Panc1 (cell line): ENCODE data around the gene FRY. TPM values are rescaled to one million over a fixed set of nuclear protein-coding genes. Genes with fewer than 3 reads are reported as not detected.

ENCODE experiments used
- ATAC-seq: fragments of 200-7000 bp; cut with Tn5 transposase; 2 replicates; pipeline ENCODE4 v1.9.1; 2020; ENCODE audit warnings: mild to moderate bottlenecking, moderate library complexity
- BruUV-seq: library from RNA; stranded (reverse); fragments of 400-500 nt; replicated peaks from 2 replicates; lab custom pipeline; 2021; lab: Mats Ljungman, UMichigan
- CTCF ChIA-PET: fragments of 300-600 bp; sonication (Branson Sonifier 250); formaldehyde crosslinking; loops from one replicate; lab custom pipeline; 2022; ENCODE audit warnings: antibody characterized with exemption; lab: Charles Lee
- POLR2A ChIA-PET: fragments of 300-600 bp; sonication (Branson Sonifier 250); formaldehyde crosslinking; loops from one replicate; lab custom pipeline; 2022; ENCODE audit warnings: antibody characterized with exemption; lab: Charles Lee
- DNase-seq: peaks from one replicate; pipeline ENCODE4 v3.0.0-alpha.2; 2010; ENCODE audit warnings: low read depth, low spot score
- H3K27ac ChIP-seq: 2 replicates; pipeline ENCODE4 v1.5.1; 2011; ENCODE audit warnings: mild to moderate bottlenecking, low read length, inconsistent platforms
- H3K27me3 ChIP-seq: fragments of 200-500 bp; sonication (Bioruptor generic); 2 replicates; pipeline ENCODE4 v1.6.0; 2014; ENCODE audit warnings: low read length, inconsistent platforms; ENCODE audit not compliant: control insufficient read depth, insufficient read depth
- H3K36me3 ChIP-seq: fragments of 200-500 bp; sonication (Bioruptor generic); 2 replicates; pipeline ENCODE4 v1.5.1; 2014; ENCODE audit warnings: inconsistent platforms, mild to moderate bottlenecking, low read length, moderate library complexity; ENCODE audit not compliant: control insufficient read depth, insufficient read depth
- H3K4me1 ChIP-seq: 2 replicates; pipeline ENCODE4 v1.5.1; 2011; ENCODE audit warnings: inconsistent platforms, mild to moderate bottlenecking, low read length, moderate library complexity; ENCODE audit not compliant: control insufficient read depth, insufficient read depth
- H3K4me3 ChIP-seq, 2 experiments: 2 replicates each; pipeline ENCODE4 v1.5.1; 2011 to 2012; ENCODE audit warnings: low read depth in 2 of 2, low read length in 2 of 2, mild to moderate bottlenecking in 2 of 2, inconsistent platforms in 1 of 2, moderate library complexity in 1 of 2
- H3K9me3 ChIP-seq: fragments of 200-500 bp; sonication (Bioruptor generic); 2 replicates; pipeline ENCODE4 v1.5.1; 2014; ENCODE audit warnings: low read depth, mild to moderate bottlenecking, inconsistent platforms, low read length, moderate library complexity; ENCODE audit not compliant: control insufficient read depth, insufficient read depth
- CTCF ChIP-seq: fragments of 450-650 bp; IDR thresholded peaks from 2 replicates; pipeline ENCODE4 v1.5.1; 2017; ENCODE audit warnings: mild to moderate bottlenecking
- POLR2AphosphoS5 ChIP-seq: IDR thresholded peaks from 2 replicates; pipeline ENCODE4 v1.6.1; 2012; ENCODE audit warnings: mild to moderate bottlenecking, low read depth, low read length, moderate library complexity
- REST ChIP-seq, 2 experiments: IDR thresholded peaks; 2 replicates each; pipeline ENCODE4 v1.6.1; 2011 to 2012; ENCODE audit warnings: low read depth in 2 of 2, control low read depth in 1 of 2, low read length in 1 of 2, mild to moderate bottlenecking in 1 of 2, moderate library complexity in 1 of 2; ENCODE audit not compliant: insufficient read depth in 1 of 2
- SIN3A ChIP-seq: IDR thresholded peaks from 2 replicates; pipeline ENCODE4 v1.6.1; 2012; ENCODE audit warnings: low read depth, mild to moderate bottlenecking, low read length, moderate library complexity, borderline replicate concordance; ENCODE audit not compliant: insufficient read depth
- TCF7L2 ChIP-seq: IDR thresholded peaks from 2 replicates; pipeline ENCODE4 v1.6.1; 2011; ENCODE audit warnings: mild to moderate bottlenecking, low read depth, low read length, inconsistent platforms
- in situ Hi-C: cut with HindIII; loops from 2 replicates; pipeline ENCODE4 v1.10.0; 2016; ENCODE audit warnings: low sequenced_read_pairs, low pct_unique_long_range_greater_than_20kb
- intact Hi-C: fragments of 100-400 bp; cut with micrococcal nuclease; formaldehyde crosslinking; loops from one replicate; pipeline ENCODE4 v1.10.0; 2022; ENCODE audit not compliant: unreplicated experiment
- total RNA-seq: library from RNA; stranded (reverse); gene quantifications from one replicate; pipeline ENCODE4 v1.2.1, GENCODE V29; 2021; ENCODE audit not compliant: unreplicated experiment

Gene FRY
- total RNA-seq, 1 experiment from 2014 or later = 0.18 TPM

- POLR2A ChIA-PET = no interaction called here
These were observed 234.2 kb downstream of the FRY start for GRCh38 chr13:32265726-32266125.

GRCh38 chr13:32266130-32266529, 234.6 kb downstream of the FRY start:
- ChIA-PET CTCF (no interaction called here), POLR2A (no interaction called here)
- Histone ChIP-seq H3K9me3 (no peaks in the 10 kb centered on the region), H3K4me1 (no peaks in the 10 kb centered on the region), H3K27me3 (no peaks in the 10 kb centered on the region), H3K27ac (no peak overlapping the region), H3K4me3 (no peak overlapping the region), H3K36me3 (no peaks in the 10 kb centered on the region)
- BruUV-seq = no TSS peak
- DNase-seq = no peak
- TF ChIP-seq POLR2AphosphoS5 (no peak), SIN3A (no peak), REST (IDR thresholded peaks at IDR 0.05; ENCODE audit: insufficient read depth in 1 of 2, low read depth in 2 of 2, low read length in 1 of 2) (no peak), CTCF (no peak), TCF7L2 (no peak)
- no peak for ATAC-seq
- in situ Hi-C loops (no loop called here), intact Hi-C loops (no loop called here)

More at GRCh38 chr13:32265726-32266125, 234.2 kb downstream of the FRY start:
- TF ChIP-seq REST (IDR thresholded peaks at IDR 0.05; ENCODE audit: insufficient read depth in 1 of 2, low read depth in 2 of 2, low read length in 1 of 2) = no peak
- no peak for TF ChIP-seq CTCF
- no peak for TF ChIP-seq POLR2AphosphoS5
- no peak overlapping the region for H3K27ac ChIP-seq
- DNase-seq (no peak), ATAC-seq (no peak)
- no TSS peak for BruUV-seq
- in situ Hi-C loops = no loop called here
- no peaks in the 10 kb centered on the region for H3K27me3 ChIP-seq
- H3K4me3 ChIP-seq = no peak overlapping the region
- CTCF ChIA-PET = no interaction called here
- no peaks in the 10 kb centered on the region for H3K4me1 ChIP-seq
- no peaks in the 10 kb centered on the region for H3K36me3 ChIP-seq
- intact Hi-C loops = no loop called here
- H3K9me3 ChIP-seq = no peaks in the 10 kb centered on the region
